Nephron progenitor cell (in vitro differentiated cells): ENCODE results near the gene STK39.

Experiments
- DNase-seq: peaks from one replicate; pipeline ENCODE4 v3.0.0; 2021
- H3K27ac Mint-ChIP-seq: 2 replicates; pipeline ENCODE4 v1.8.0; 2021; ENCODE audit warnings: mild to moderate bottlenecking, moderate library complexity, mixed read lengths
- H3K27me3 Mint-ChIP-seq: 2 replicates; pipeline ENCODE4 v1.8.0; 2021; ENCODE audit warnings: mild to moderate bottlenecking, low read depth, mixed read lengths; ENCODE audit not compliant: poor library complexity
- H3K36me3 Mint-ChIP-seq: 2 replicates; pipeline ENCODE4 v1.8.0; 2021; ENCODE audit warnings: low read depth, mixed read lengths
- H3K4me1 Mint-ChIP-seq: 2 replicates; pipeline ENCODE4 v1.8.0; 2021; ENCODE audit warnings: mixed read lengths
- H3K4me3 Mint-ChIP-seq: 2 replicates; pipeline ENCODE4 v1.8.0; 2021; ENCODE audit warnings: mild to moderate bottlenecking, moderate library complexity, mixed read lengths
- H3K9me3 Mint-ChIP-seq: 2 replicates; pipeline ENCODE4 v1.8.0; 2021; ENCODE audit warnings: mild to moderate bottlenecking, moderate library complexity, mixed read lengths
- TF ChIP-seq, protein P1 (sequence below): fragments of 200-600 bp; sonication (generic); IDR thresholded peaks from 2 replicates; pipeline ENCODE4 v1.5.0; 2021; ENCODE audit warnings: antibody characterized with exemption

Gene STK39

DNA sequence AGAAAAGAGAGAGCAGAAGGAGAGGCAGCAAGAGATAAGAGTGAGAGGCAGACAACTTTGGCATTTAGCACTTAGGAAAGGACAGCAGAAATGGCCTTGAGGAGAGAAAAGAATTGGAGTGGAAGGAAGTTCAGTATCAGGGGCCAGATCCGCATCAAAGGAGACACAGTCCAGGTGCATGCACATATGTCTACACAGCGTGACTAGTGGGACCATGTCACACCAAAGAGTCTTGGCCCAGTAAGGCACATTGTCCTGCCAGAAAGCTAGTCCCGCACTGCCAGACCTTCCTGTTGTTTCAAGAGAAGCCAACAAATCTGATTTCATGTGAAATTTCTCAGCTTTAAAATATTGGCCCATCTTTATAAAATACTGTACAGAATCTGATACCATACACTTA, 8.5 kb upstream of the STK39 start:
- H3K36me3 Mint-ChIP-seq = peaks cover 6% of the 10 kb centered on the region
- peaks cover 6% of the 10 kb centered on the region for H3K27me3 Mint-ChIP-seq
- H3K4me1 Mint-ChIP-seq = peaks cover 13% of the 10 kb centered on the region
- TF ChIP-seq, protein P1, sequence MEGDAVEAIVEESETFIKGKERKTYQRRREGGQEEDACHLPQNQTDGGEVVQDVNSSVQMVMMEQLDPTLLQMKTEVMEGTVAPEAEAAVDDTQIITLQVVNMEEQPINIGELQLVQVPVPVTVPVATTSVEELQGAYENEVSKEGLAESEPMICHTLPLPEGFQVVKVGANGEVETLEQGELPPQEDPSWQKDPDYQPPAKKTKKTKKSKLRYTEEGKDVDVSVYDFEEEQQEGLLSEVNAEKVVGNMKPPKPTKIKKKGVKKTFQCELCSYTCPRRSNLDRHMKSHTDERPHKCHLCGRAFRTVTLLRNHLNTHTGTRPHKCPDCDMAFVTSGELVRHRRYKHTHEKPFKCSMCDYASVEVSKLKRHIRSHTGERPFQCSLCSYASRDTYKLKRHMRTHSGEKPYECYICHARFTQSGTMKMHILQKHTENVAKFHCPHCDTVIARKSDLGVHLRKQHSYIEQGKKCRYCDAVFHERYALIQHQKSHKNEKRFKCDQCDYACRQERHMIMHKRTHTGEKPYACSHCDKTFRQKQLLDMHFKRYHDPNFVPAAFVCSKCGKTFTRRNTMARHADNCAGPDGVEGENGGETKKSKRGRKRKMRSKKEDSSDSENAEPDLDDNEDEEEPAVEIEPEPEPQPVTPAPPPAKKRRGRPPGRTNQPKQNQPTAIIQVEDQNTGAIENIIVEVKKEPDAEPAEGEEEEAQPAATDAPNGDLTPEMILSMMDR = no peak
- DNase-seq = no peak
- H3K4me3 Mint-ChIP-seq = no peak overlapping the region
- H3K9me3 Mint-ChIP-seq = peaks cover 31% of the 10 kb centered on the region
- H3K27ac Mint-ChIP-seq = no peak overlapping the region

DNA sequence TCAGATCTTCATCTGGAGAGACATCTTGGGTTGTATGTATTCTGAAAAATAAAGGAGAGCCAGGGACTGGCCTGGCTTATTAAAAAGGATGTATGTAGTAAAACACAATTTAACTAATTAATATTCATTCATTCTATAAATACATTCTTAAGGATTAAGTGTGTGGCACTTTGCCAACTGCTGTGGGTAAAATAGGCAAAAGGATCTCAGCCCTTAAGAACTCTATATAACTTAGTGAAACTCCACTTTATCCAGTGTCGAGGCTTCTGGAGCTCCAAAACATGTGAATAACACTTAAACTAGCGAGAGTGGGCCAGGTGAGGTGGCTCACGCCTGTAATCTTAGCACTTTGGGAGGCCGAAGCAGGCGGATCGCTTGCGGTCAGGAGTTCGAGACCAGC, 7.7 kb upstream of the STK39 start:
- H3K36me3 Mint-ChIP-seq = peaks cover 6% of the 10 kb centered on the region
- no peak overlapping the region for H3K4me3 Mint-ChIP-seq
- peaks cover 13% of the 10 kb centered on the region for H3K4me1 Mint-ChIP-seq
- no peak overlapping the region for H3K27ac Mint-ChIP-seq
- H3K9me3 Mint-ChIP-seq = peaks cover 25% of the 10 kb centered on the region
- no peak for DNase-seq
- H3K27me3 Mint-ChIP-seq = peaks cover 8% of the 10 kb centered on the region
- TF ChIP-seq, protein P1 = no peak

DNA sequence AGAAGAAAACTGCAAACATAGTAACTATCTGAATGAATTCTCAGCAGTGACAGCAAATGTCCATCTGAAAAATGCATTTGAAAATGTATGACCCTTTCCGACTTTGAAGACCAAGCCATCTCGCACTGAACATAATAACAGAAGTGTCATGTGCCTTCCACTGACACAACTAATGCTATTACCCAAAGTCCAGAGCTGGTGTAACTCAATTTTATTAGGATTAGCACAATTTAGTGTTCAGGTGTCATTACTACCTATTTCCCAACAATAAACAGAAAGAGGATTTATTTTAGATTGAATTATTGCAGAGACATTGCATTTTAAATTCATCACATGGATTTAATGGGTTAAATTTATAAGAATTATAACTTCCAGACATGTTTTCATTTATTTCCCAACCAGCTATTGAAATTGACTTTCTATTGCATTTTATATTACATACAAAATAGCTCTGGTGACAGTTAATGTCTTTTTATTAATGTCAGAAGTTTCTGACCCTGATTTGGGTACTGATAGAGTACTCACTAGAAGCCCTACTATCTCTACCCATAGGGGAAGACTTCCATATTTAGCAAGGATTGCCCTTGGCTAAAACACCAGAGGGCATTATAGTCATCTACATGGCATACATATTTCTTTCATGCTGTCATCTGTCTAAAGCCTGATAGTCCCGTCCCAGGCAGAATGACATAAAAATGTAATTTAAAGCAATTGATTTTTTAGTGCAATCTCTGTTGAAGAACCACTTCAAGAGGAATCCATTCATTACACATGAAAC, 7.0 kb upstream of the STK39 start:
- H3K4me1 Mint-ChIP-seq = peaks cover 17% of the 10 kb centered on the region
- H3K36me3 Mint-ChIP-seq = peaks cover 6% of the 10 kb centered on the region
- no peak overlapping the region for H3K4me3 Mint-ChIP-seq
- peaks cover 19% of the 10 kb centered on the region for H3K9me3 Mint-ChIP-seq
- H3K27ac Mint-ChIP-seq = no peak overlapping the region
- no peak for DNase-seq
- H3K27me3 Mint-ChIP-seq = peaks cover 12% of the 10 kb centered on the region
- TF ChIP-seq, protein P1 = no peak

DNA sequence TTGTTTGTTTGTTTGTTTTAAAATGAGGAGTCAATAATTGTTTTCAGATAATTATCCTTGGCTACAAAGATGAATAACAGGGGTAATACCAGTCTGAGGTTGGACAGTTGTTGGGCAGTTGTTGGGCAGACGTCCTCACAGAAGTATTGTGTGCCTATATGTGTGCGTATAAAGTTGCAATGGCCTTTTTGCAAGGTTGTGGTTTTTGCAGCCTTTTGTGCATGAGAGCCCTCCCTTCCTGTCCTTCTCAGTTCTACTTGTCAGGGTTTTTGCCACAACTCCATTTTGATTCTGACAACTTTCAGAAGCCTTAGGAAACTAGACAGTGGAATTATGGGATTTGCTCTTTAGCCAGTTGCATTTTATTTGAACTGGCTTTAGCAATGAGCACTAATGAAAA, 6.0 kb upstream of the STK39 start:
- H3K36me3 Mint-ChIP-seq = no peaks in the 10 kb centered on the region
- peaks cover 12% of the 10 kb centered on the region for H3K27me3 Mint-ChIP-seq
- H3K4me3 Mint-ChIP-seq = no peak overlapping the region
- DNase-seq = no peak
- no peak overlapping the region for H3K27ac Mint-ChIP-seq
- H3K4me1 Mint-ChIP-seq = peaks cover 25% of the 10 kb centered on the region
- H3K9me3 Mint-ChIP-seq = peaks cover 9% of the 10 kb centered on the region
- TF ChIP-seq, protein P1 = no peak

DNA sequence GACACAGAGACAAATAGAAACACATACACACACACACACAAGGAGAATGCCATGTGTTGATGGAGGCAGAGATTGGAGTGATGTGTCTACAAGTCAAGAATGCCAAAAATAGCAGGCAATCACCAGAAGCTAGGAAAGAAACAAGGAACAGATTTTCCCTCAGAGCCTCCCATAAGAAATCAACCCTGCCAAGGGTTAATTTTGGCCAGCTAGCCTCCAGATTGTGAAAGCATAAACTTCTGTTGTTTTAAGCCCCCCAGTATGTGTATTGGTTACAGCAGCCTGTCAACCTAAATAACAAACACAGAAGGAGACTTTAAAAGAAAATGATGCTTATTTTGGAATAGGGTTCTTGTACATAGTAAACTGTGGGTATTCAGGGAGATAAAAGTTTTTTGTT, 5.6 kb upstream of the STK39 start:
- no peak for DNase-seq
- Mint-ChIP-seq H3K36me3 (no peaks in the 10 kb centered on the region), H3K27me3 (peaks cover 12% of the 10 kb centered on the region), H3K9me3 (peaks cover 5% of the 10 kb centered on the region), H3K4me1 (peaks cover 29% of the 10 kb centered on the region), H3K4me3 (no peak overlapping the region), H3K27ac (no peak overlapping the region)
- TF ChIP-seq, protein P1 = no peak
